ENCODE results near the gene PHTF2.

GRCh38 chr7:77960336-77960735 is 161.8 kb downstream of the PHTF2 start:
- no peak for TF ChIP-seq TAF1 (IDR thresholded peaks at IDR 0.05; ENCODE audit: borderline replicate concordance, insufficient read depth, low read length)
- no peak for TF ChIP-seq POLR2AphosphoS5 (IDR thresholded peaks at IDR 0.05; ENCODE audit: low read depth, low read length)
- TF ChIP-seq SIN3A (IDR thresholded peaks at IDR 0.05; ENCODE audit: borderline replicate concordance, insufficient read depth, low read length) = no peak
- TF ChIP-seq REST (IDR thresholded peaks at IDR 0.05; ENCODE audit: insufficient read depth in 1 of 2, low read depth in 2 of 2, low read length in 2 of 2) = no peak
- TF ChIP-seq FOXP2 (optimal IDR thresholded peaks at IDR 0.05; ENCODE audit: borderline replicate concordance, extremely low read depth, extremely low read length, insufficient read depth) = no peak

Measured in PFSK-1 (cell line).